ENCODE results near the gene SHMT2. TPM values are rescaled to one million over a fixed set of nuclear protein-coding genes. Genes with fewer than 3 reads are reported as not detected.

SHMT2 gene
- total and polyA plus RNA-seq, 2 experiments from 2014 or later: 125 to 387 TPM

- H3K27ac ChIP-seq (ENCODE audit: low read depth): no peak overlapping the region
- TF ChIP-seq ETS1 (IDR thresholded peaks at IDR 0.05): no peak
- TF ChIP-seq CTCF (conservative IDR thresholded peaks at IDR 0.05; ENCODE audit: low read depth in 2 of 2): peak; percentile 77 to 81
- H4K20me1 ChIP-seq (replicated peaks; ENCODE audit: insufficient read depth): no peaks in the 10 kb centered on the region; the same call in 1 of the 2 replicates
- peaks cover 11% of the 10 kb centered on the region for H3F3A ChIP-seq (replicated peaks; ENCODE audit: low read depth)
- Mint-ChIP-seq H3K27ac (peak overlapping the region; percentile 82; the same call in 1 of the 2 replicates), H3K4me1 (peaks cover 57% of the 10 kb centered on the region), H3K4me3 (peak overlapping the region; percentile 79), H3K27me3 (ENCODE audit: insufficient read depth, low read depth, poor library complexity) (peaks cover 75% of the 10 kb centered on the region), H3K9me3 (no peaks in the 10 kb centered on the region), H3K36me3 (ENCODE audit: low read depth) (no peaks in the 10 kb centered on the region; the same call in 2 of the 3 replicates)
- no peaks in the 10 kb centered on the region for H3K79me2 ChIP-seq (replicated peaks; ENCODE audit: insufficient read depth)
- peak overlapping the region; percentile 85 for H3K4me3 ChIP-seq
- H3K36me3 ChIP-seq (ENCODE audit: insufficient read depth): no peaks in the 10 kb centered on the region
- no peaks in the 10 kb centered on the region for H3K9me2 ChIP-seq (ENCODE audit: insufficient read depth)
- H2AFZ ChIP-seq: peak overlapping the region; percentile 14; the same call in 1 of the 2 replicates
- peak; percentile 96 for DNase-seq (ENCODE audit: low spot score)
- H3K4me1 ChIP-seq (ENCODE audit: insufficient read depth): peaks cover 39% of the 10 kb centered on the region
- H3K27me3 ChIP-seq (ENCODE audit: insufficient read depth): peaks cover 63% of the 10 kb centered on the region
- ATAC-seq: peak; percentile 28
- peak overlapping the region; percentile 99 for H3K4me2 ChIP-seq
These were observed 13.4 kb downstream of the SHMT2 start for GRCh38 chr12:57242691-57243454.

- DNase-seq (ENCODE audit: low spot score) (peak; percentile 95), ATAC-seq (peak; percentile 17)
- Histone ChIP-seq H4K20me1 (replicated peaks; ENCODE audit: insufficient read depth) (no peaks in the 10 kb centered on the region; the same call in 1 of the 2 replicates), H3K9me2 (ENCODE audit: insufficient read depth) (no peaks in the 10 kb centered on the region), H3F3A (replicated peaks; ENCODE audit: low read depth) (peaks cover 11% of the 10 kb centered on the region), H3K27me3 (ENCODE audit: insufficient read depth) (peaks cover 54% of the 10 kb centered on the region), H3K4me3 (peak overlapping the region; percentile 85), H2AFZ (peak overlapping the region; percentile 14; the same call in 1 of the 2 replicates), H3K4me1 (ENCODE audit: insufficient read depth) (peaks cover 42% of the 10 kb centered on the region), H3K36me3 (ENCODE audit: insufficient read depth) (no peaks in the 10 kb centered on the region), H3K79me2 (replicated peaks; ENCODE audit: insufficient read depth) (no peaks in the 10 kb centered on the region), H3K27ac (ENCODE audit: low read depth) (no peak overlapping the region), H3K4me2 (peak overlapping the region; percentile 99)
- peaks cover 72% of the 10 kb centered on the region for H3K27me3 Mint-ChIP-seq (ENCODE audit: insufficient read depth, low read depth, poor library complexity)
- H3K36me3 Mint-ChIP-seq (ENCODE audit: low read depth): no peaks in the 10 kb centered on the region; the same call in 2 of the 3 replicates
- peaks cover 60% of the 10 kb centered on the region for H3K4me1 Mint-ChIP-seq
- H3K27ac Mint-ChIP-seq: no peak overlapping the region
- H3K9me3 Mint-ChIP-seq: no peaks in the 10 kb centered on the region
- H3K4me3 Mint-ChIP-seq: peak overlapping the region; percentile 79
- TF ChIP-seq CREB1 (CRISPR knock-in tag; IDR thresholded peaks at IDR 0.05; ENCODE audit: low read depth) (peak; percentile 77), ZNF331 (CRISPR knock-in tag; IDR thresholded peaks at IDR 0.05; ENCODE audit: low read depth) (no peak), NANOG (IDR thresholded peaks at IDR 0.05; ENCODE audit: borderline replicate concordance) (no peak), CTCF (conservative IDR thresholded peaks at IDR 0.05; ENCODE audit: low read depth in 2 of 2) (peak; percentile 88 to 90), ZNF114 (CRISPR knock-in tag; IDR thresholded peaks at IDR 0.05) (no peak), ETS1 (IDR thresholded peaks at IDR 0.05) (no peak), EZH2 (IDR thresholded peaks at IDR 0.05; ENCODE audit: low read depth, unreplicated experiment) (no peak)
These were observed 14.2 kb downstream of the SHMT2 start for GRCh38 chr12:57243521-57244311.
